Inferior parietal cortex (tissue), 1 donor: ENCODE measurements around the gene TRIM43B.
"Not testable (repeated sequence)": the region's sequence is repeated elsewhere in the genome, so short reads cannot be mapped to it uniquely, and the experiment has no call there.

ENCODE experiments used
- DNase-seq: peaks from one replicate; pipeline ENCODE4 v3.0.0-alpha.2; 2016; ENCODE audit errors: extremely low spot score

TRIM43B gene

GRCh38 chr2:95433973-95434372 is 50.6 kb downstream of the TRIM43B start:
- DNase-seq = not testable (repeated sequence)

GRCh38 chr2:95433373-95433772 is 51.2 kb downstream of the TRIM43B start:
- DNase-seq = not testable (repeated sequence)

- DNase-seq = not testable (repeated sequence)
These were observed 54.6 kb downstream of the TRIM43B start for GRCh38 chr2:95429748-95430467.

GRCh38 chr2:95427196-95427867 is 57.2 kb downstream of the TRIM43B start:
- not testable (repeated sequence) for DNase-seq
